MCF 10A (cell line): ENCODE results near the gene AFAP1L1. TPM values are rescaled to one million over a fixed set of nuclear protein-coding genes. Genes with fewer than 3 reads are reported as not detected.

Source experiments
- BruUV-seq: library from RNA; stranded (reverse); fragments of 400-500 nt; replicated peaks from 2 replicates; lab custom pipeline; 2021; lab: Mats Ljungman, UMichigan
- CTCF ChIA-PET: fragments of 300-600 bp; sonication (Branson Sonifier 250); formaldehyde crosslinking; extraction: SDS; loops from one replicate; lab custom pipeline; 2021; ENCODE audit warnings: antibody characterized with exemption, inconsistent platforms; lab: Yijun Ruan, JAX
- POLR2A ChIA-PET: fragments of 300-600, 350-650 bp; sonication (Branson Sonifier 250); formaldehyde crosslinking; extraction: SDS; loops from one replicate; lab custom pipeline; 2020; ENCODE audit warnings: antibody characterized with exemption, inconsistent platforms; lab: Yijun Ruan, JAX
- DNase-seq: peaks from one replicate; pipeline ENCODE4 v3.0.0-alpha.2; 2018; ENCODE audit not compliant: unreplicated experiment
- H3K27ac Mint-ChIP-seq: one replicate; pipeline ENCODE4 v1.8.0; 2022; ENCODE audit warnings: mild to moderate bottlenecking, low read depth, mixed read lengths; ENCODE audit not compliant: unreplicated experiment
- H3K27me3 Mint-ChIP-seq: one replicate; pipeline ENCODE4 v1.8.0; 2022; ENCODE audit warnings: mixed read lengths; ENCODE audit not compliant: insufficient read depth, unreplicated experiment
- H3K36me3 Mint-ChIP-seq: one replicate; pipeline ENCODE4 v1.8.0; 2022; ENCODE audit warnings: mild to moderate bottlenecking, moderate library complexity, mixed read lengths; ENCODE audit not compliant: insufficient read depth, unreplicated experiment
- H3K4me1 Mint-ChIP-seq: one replicate; pipeline ENCODE4 v1.8.0; 2022; ENCODE audit warnings: mixed read lengths; ENCODE audit not compliant: insufficient read depth, unreplicated experiment
- H3K4me3 Mint-ChIP-seq: one replicate; pipeline ENCODE4 v1.8.0; 2022; ENCODE audit warnings: mild to moderate bottlenecking, moderate library complexity, mixed read lengths; ENCODE audit not compliant: unreplicated experiment
- H3K9me3 Mint-ChIP-seq: one replicate; pipeline ENCODE4 v1.8.0; 2022; ENCODE audit warnings: mixed read lengths; ENCODE audit not compliant: unreplicated experiment
- intact Hi-C: fragments of 100-400 bp; cut with micrococcal nuclease; formaldehyde crosslinking; loops from 2 replicates; pipeline ENCODE4 v1.14.1; 2022
- total RNA-seq: library from RNA; stranded (reverse); gene quantifications from 2 replicates; pipeline ENCODE4 v1.2.3, GENCODE V29; 2022
- TF ChIP-seq, protein P1 (sequence below): fragments of 200-600 bp; IDR thresholded peaks from one replicate; pipeline ENCODE4 v1.8.0; 2022; ENCODE audit warnings: antibody characterized with exemption, mild to moderate bottlenecking; ENCODE audit not compliant: unreplicated experiment

AFAP1L1 gene
- total RNA-seq, 1 experiment from 2014 or later, result 4.8 TPM

DNA sequence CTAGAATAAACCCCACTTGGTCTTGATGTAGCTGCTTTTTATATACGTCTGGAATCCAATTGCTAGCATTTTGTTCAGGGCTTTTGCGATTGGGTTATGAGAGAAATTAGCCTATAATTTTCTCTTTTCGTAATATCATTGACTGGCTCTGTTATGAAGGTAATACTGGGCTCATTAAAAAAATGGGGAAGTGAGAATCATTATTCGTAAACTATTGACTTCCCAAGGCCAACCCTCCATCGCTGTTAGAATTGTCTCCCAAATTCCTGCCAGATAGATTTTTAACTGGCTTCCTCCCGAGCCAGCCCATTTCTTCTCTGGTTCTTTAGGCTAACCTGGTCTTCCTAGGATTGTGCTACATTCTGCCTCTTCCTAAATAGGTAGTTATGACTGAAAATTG, 37.7 kb downstream of the AFAP1L1 start:
- H3K9me3 Mint-ChIP-seq, result no peaks in the 10 kb centered on the region
- H3K4me1 Mint-ChIP-seq, result peaks cover 5% of the 10 kb centered on the region
- H3K36me3 Mint-ChIP-seq, result peaks cover 5% of the 10 kb centered on the region
- no peaks in the 10 kb centered on the region for H3K27me3 Mint-ChIP-seq
- BruUV-seq, result no TSS peak
- no peak overlapping the region for H3K4me3 Mint-ChIP-seq
- intact Hi-C loops, result no loop called here
- DNase-seq, result no peak
- POLR2A ChIA-PET, result interaction anchor here (1.0 to 4.6 kb wide), 3 partner anchors 11 to 253 kb away, joined by 3 to 18 read pairs (median 10); partner anchors contain the start of gene GRPEL2
- H3K27ac Mint-ChIP-seq, result no peak overlapping the region
- TF ChIP-seq, protein P1, sequence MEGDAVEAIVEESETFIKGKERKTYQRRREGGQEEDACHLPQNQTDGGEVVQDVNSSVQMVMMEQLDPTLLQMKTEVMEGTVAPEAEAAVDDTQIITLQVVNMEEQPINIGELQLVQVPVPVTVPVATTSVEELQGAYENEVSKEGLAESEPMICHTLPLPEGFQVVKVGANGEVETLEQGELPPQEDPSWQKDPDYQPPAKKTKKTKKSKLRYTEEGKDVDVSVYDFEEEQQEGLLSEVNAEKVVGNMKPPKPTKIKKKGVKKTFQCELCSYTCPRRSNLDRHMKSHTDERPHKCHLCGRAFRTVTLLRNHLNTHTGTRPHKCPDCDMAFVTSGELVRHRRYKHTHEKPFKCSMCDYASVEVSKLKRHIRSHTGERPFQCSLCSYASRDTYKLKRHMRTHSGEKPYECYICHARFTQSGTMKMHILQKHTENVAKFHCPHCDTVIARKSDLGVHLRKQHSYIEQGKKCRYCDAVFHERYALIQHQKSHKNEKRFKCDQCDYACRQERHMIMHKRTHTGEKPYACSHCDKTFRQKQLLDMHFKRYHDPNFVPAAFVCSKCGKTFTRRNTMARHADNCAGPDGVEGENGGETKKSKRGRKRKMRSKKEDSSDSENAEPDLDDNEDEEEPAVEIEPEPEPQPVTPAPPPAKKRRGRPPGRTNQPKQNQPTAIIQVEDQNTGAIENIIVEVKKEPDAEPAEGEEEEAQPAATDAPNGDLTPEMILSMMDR, result no peak
- CTCF ChIA-PET, result interaction anchor here (0.6 to 27.3 kb wide), 9 partner anchors 8 to 241 kb away, joined by 3 to 1231 read pairs (median 11); partner anchors contain the start of genes GRPEL2, IL17B and PCYOX1L

GRCh38 chr5:149310488-149310887, 38.8 kb downstream of the AFAP1L1 start:
- no peak for DNase-seq
- H3K36me3 Mint-ChIP-seq, result peaks cover 5% of the 10 kb centered on the region
- BruUV-seq, result no TSS peak
- no peak overlapping the region for H3K4me3 Mint-ChIP-seq
- TF ChIP-seq, protein P1, result no peak
- no peak overlapping the region for H3K27ac Mint-ChIP-seq
- POLR2A ChIA-PET, result interaction anchor here (4.6 kb wide), 1 partner anchor 12 kb away, joined by 18 read pairs; no protein-coding TSS in a partner anchor
- peaks cover 5% of the 10 kb centered on the region for H3K4me1 Mint-ChIP-seq
- CTCF ChIA-PET, result interaction anchor here (0.6 to 27.3 kb wide), 6 partner anchors 11 to 266 kb away, joined by 3 to 1231 read pairs (median 10); partner anchors contain the start of genes GRPEL2, IL17B and PCYOX1L
- intact Hi-C loops, result no loop called here
- H3K9me3 Mint-ChIP-seq, result no peaks in the 10 kb centered on the region
- H3K27me3 Mint-ChIP-seq, result no peaks in the 10 kb centered on the region

DNA sequence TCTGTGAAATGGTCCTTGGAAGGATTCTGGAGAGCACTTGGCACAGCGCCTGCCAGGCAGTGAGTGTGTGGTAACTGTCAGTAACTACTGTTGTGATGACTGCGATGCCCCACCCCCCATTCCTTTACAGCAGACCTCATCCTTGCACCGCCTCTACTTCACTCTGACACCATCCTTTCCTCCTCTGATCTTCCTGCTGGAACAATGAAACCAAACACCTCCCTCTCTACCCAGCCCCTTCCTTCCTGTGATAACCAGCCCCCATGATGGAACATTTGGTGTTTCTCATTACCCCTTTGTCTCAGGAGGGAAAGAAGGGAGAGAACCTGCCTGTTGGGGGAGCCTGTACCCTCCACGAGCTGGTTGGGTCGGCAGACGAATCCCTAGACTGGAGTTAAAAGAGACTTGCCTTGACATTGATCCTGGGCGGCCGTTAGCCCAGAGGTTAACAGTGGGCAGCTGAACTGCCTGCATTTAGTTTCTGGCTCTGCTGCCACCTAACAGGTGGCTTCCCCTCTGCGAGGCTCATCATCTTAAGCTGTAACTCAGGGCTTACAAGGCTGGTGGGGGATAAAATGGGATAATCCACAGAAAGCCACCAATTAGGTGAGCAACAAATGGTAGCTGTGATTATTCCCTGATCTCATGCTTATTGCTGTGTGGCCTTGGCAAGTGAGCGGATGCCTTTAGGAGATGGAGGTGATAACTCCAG, 39.4 kb downstream of the AFAP1L1 start:
- no peaks in the 10 kb centered on the region for H3K27me3 Mint-ChIP-seq
- peak; percentile 50 for DNase-seq

More for the DNA sequence above, 39.4 kb downstream of the AFAP1L1 start:
- Mint-ChIP-seq H3K4me3 (no peak overlapping the region), H3K36me3 (peaks cover 5% of the 10 kb centered on the region), H3K27ac (no peak overlapping the region), H3K4me1 (peaks cover 5% of the 10 kb centered on the region), H3K9me3 (no peaks in the 10 kb centered on the region)
- TF ChIP-seq, protein P1, result no peak
- ChIA-PET POLR2A (interaction anchor here (0.7 to 4.6 kb wide), 3 partner anchors 13 to 523 kb away, joined by 3 to 18 read pairs (median 3); no protein-coding TSS in a partner anchor), CTCF (interaction anchor here (0.6 to 27.3 kb wide), 5 partner anchors 12 to 265 kb away, joined by 3 to 1231 read pairs (median 7); partner anchors contain the start of genes GRPEL2, IL17B and PCYOX1L)
- intact Hi-C loops, result no loop called here
- BruUV-seq, result no TSS peak
